Psoas muscle (tissue), 8 donors: Measurements from ENCODE around the gene RUBCN. TPM values are rescaled to one million over a fixed set of nuclear protein-coding genes. Genes with fewer than 3 reads are reported as not detected.
A peak's percentile ranks its signal among the peaks of the same experiment; 100 is the strongest.
"Not testable (repeated sequence)": the region's sequence is repeated elsewhere in the genome, so short reads cannot be mapped to it uniquely, and the experiment has no call there.

Source experiments
- ATAC-seq, 4 donors: fragments of 200-7000 bp; cut with Tn5 transposase; one replicate each; pipeline ENCODE4 v1.9.1; 2020; ENCODE audit warnings: moderate library complexity in 3 of 4, mild to moderate bottlenecking in 2 of 4
- DNase-seq, 2 donors: peaks; one replicate each; pipeline ENCODE4 v3.0.0-alpha.2; 2020
- H3K27ac ChIP-seq: fragments of 200-600 bp; one replicate; pipeline ENCODE4 v1.8.0; 2022
- H3K27me3 ChIP-seq, 3 donors: fragments of 200-600 bp in 1 of 3; one replicate each; pipeline versions ENCODE4 v1.6.1 to v1.8.0; 2013 to 2022; ENCODE audit warnings: low read length in 2 of 3, mild to moderate bottlenecking in 2 of 3, moderate library complexity in 1 of 3; ENCODE audit not compliant: insufficient read depth in 3 of 3
- H3K36me3 ChIP-seq, 2 donors: fragments of 200-600 bp in 1 of 2; one replicate each; pipeline versions ENCODE4 v1.6.1 to v1.8.0; 2013 to 2022; ENCODE audit warnings: low read depth in 1 of 2, mild to moderate bottlenecking in 1 of 2, moderate library complexity in 1 of 2; ENCODE audit not compliant: insufficient read depth in 1 of 2
- H3K4me1 ChIP-seq: fragments of 200-600 bp; one replicate; pipeline ENCODE4 v1.8.0; 2022
- H3K4me3 ChIP-seq: fragments of 200-600 bp; one replicate; pipeline ENCODE4 v1.8.0; 2022; ENCODE audit warnings: mild to moderate bottlenecking
- H3K9me3 ChIP-seq: fragments of 200-600 bp; one replicate; pipeline ENCODE4 v1.8.0; 2022
- CTCF ChIP-seq: fragments of 200-600 bp; IDR thresholded peaks from one replicate; pipeline ENCODE4 v1.8.0; 2022; ENCODE audit warnings: antibody characterized with exemption
- WGBS, 3 donors: extraction: QIAGEN DNeasy Blood & Tissue Kit; methylation state at CpG; one replicate each; pipeline versions ENCODE4 v1.1.6 to v1.1.7; 2013; 5-methylcytosine and 5-hydroxymethylcytosine counted together
- intact Hi-C, 2 donors: fragments of 100-400 bp; cut with DNase I; formaldehyde crosslinking; loops; one replicate each; pipeline versions ENCODE4 v1.11.0 to v1.14.2; 2022
- polyA plus RNA-seq, 3 donors: library from polyadenylated mRNA; stranded (reverse); fragments of 200-250 nt; gene quantifications; one replicate each; pipeline ENCODE4 v1.2.3, GENCODE V29; 2013
- total RNA-seq, 4 donors: library from RNA; stranded (reverse); fragmentation: NEBNext Ultra II Directional in 2 of 4; extraction: Animal tissue kit (Norgen Biotek cat#: 25700) in 2 of 4; gene quantifications; one replicate each; pipeline versions ENCODE4 v1.2.1 to v1.2.4, GENCODE V29; 2021 to 2023
- donor health status: healthy with polysubstance abuse.
- donor health status: DM: no; HTN: no; CAD: no; lungs with moderate emphysema.
- donor health status: Bipolar disorder and iron deficiency.
- donor health status: healthy.
- donor health status: DM: yes; HTN: yes; CAD: no.
- donor health status: DM: no; HTN: no; CAD: no.
- donor health status: DM: no; HTN: no; CAD: no.
- donor health status: DM: yes; HTN: yes; CAD: no.

RUBCN gene
- total and polyA plus RNA-seq, 7 donors = 5.0 to 29.1 (median 21.9) TPM

GRCh38 chr3:197673170-197673569 is 63.5 kb downstream of the RUBCN start:
- WGBS, 3 donors = 97 to 100% (median 99%) methylated on average over 4 of the region's 4 CpGs
- TF ChIP-seq CTCF = no peak
- H3K36me3 ChIP-seq = peaks cover 8 to 69% of the 10 kb centered on the region in 2 donors
- no peak overlapping the region for H3K27ac ChIP-seq
- no peak overlapping the region for H3K4me3 ChIP-seq
- intact Hi-C loops = no loop called here
- ATAC-seq (no peak), DNase-seq (no peak)
- no peaks in the 10 kb centered on the region for H3K27me3 ChIP-seq
- no peaks in the 10 kb centered on the region for H3K9me3 ChIP-seq
- H3K4me1 ChIP-seq = no peaks in the 10 kb centered on the region

GRCh38 chr3:197670361-197670760 is 66.3 kb downstream of the RUBCN start:
- no peak for ATAC-seq
- no peak for TF ChIP-seq CTCF
- no peak for DNase-seq
- intact Hi-C loops = no loop called here
- Histone ChIP-seq H3K4me3 (no peak overlapping the region), H3K27me3 (no peaks in the 10 kb centered on the region), H3K4me1 (no peaks in the 10 kb centered on the region), H3K36me3 (peaks cover 8 to 47% of the 10 kb centered on the region in 2 donors), H3K27ac (no peak overlapping the region), H3K9me3 (no peaks in the 10 kb centered on the region)
- 97 to 100% (median 99%) methylated on average over 1 of the region's 1 CpG for WGBS, 3 donors

- H3K27ac ChIP-seq = no peak overlapping the region
- ATAC-seq = no peak
- no peak overlapping the region for H3K4me3 ChIP-seq
- DNase-seq = no peak
- no peak for TF ChIP-seq CTCF
- intact Hi-C loops = no loop called here
- no peaks in the 10 kb centered on the region for H3K27me3 ChIP-seq
- H3K4me1 ChIP-seq = no peaks in the 10 kb centered on the region
- H3K36me3 ChIP-seq = peaks cover 8 to 23% of the 10 kb centered on the region in 2 donors
- no peaks in the 10 kb centered on the region for H3K9me3 ChIP-seq
- WGBS, 3 donors = 79 to 85% (median 84%) methylated on average over 5 of the region's 5 CpGs
Observed at GRCh38 chr3:197667968-197668367, 68.7 kb downstream of the RUBCN start.

- H3K4me3 ChIP-seq, ATAC-seq, DNase-seq, H3K4me1 ChIP-seq, H3K27me3 ChIP-seq, H3K9me3 ChIP-seq, intact Hi-C loops, H3K27ac ChIP-seq: not testable (repeated sequence)
- WGBS, 3 donors = 86 to 100% (median 93%) methylated on average over 1 of the region's 3 CpGs
- peaks cover 8 to 16% of the 10 kb centered on the region in 2 donors for H3K36me3 ChIP-seq
Observed at GRCh38 chr3:197667293-197667692, 69.4 kb downstream of the RUBCN start.

- H3K4me1 ChIP-seq, H3K27ac ChIP-seq, H3K27me3 ChIP-seq, ATAC-seq, H3K4me3 ChIP-seq, DNase-seq, H3K9me3 ChIP-seq, H3K36me3 ChIP-seq, intact Hi-C loops: not testable (repeated sequence)
- WGBS, 3 donors = 56 to 58% (median 57%) methylated on average over 16 to 21 of the region's 26 CpGs
Observed at GRCh38 chr3:197666221-197666842, 70.4 kb downstream of the RUBCN start.

GRCh38 chr3:197665549-197665948 is 71.2 kb downstream of the RUBCN start:
- H3K36me3 ChIP-seq, intact Hi-C loops, H3K9me3 ChIP-seq, H3K27me3 ChIP-seq, H3K27ac ChIP-seq, H3K4me3 ChIP-seq, H3K4me1 ChIP-seq, DNase-seq: not testable (repeated sequence)
- ATAC-seq = peak in 3 of 4 donors; percentile 2 to 14 (median 7)
- WGBS, 3 donors = no CpG with 5 or more reads among the region's 15 CpGs

GRCh38 chr3:197665142-197665491 is 71.6 kb downstream of the RUBCN start:
- ATAC-seq = peak; percentile 91 to 97 (median 94)
- H3K9me3 ChIP-seq, DNase-seq, H3K4me1 ChIP-seq, intact Hi-C loops, H3K27me3 ChIP-seq, H3K27ac ChIP-seq, H3K36me3 ChIP-seq: not testable (repeated sequence)
- WGBS, 3 donors = 0 to 6% (median 1%) methylated on average over 2 to 5 of the region's 32 CpGs
- H3K4me3 ChIP-seq = peak overlapping the region; percentile 58

- WGBS, 3 donors = 1 to 4% (median 3%) methylated on average over 17 to 26 of the region's 29 CpGs
- H3K27ac ChIP-seq, H3K36me3 ChIP-seq, intact Hi-C loops, H3K4me1 ChIP-seq, DNase-seq, H3K27me3 ChIP-seq, H3K9me3 ChIP-seq: not testable (repeated sequence)
- H3K4me3 ChIP-seq = peak overlapping the region; percentile 58
- peak; percentile 39 to 79 (median 50) for ATAC-seq
Observed at GRCh38 chr3:197664414-197665141, 72.1 kb downstream of the RUBCN start.
